DOHH2 (cell line): ENCODE data around the gene CCL19.

Experiments used
- H3F3A ChIP-seq: fragments of 200-600 bp; sonication (generic), shearing (Covaris generic); 2 replicates; pipeline ENCODE4 v1.6.0; 2016; ENCODE audit warnings: antibody characterized with exemption, mild to moderate bottlenecking; ENCODE audit not compliant: control insufficient read depth, insufficient read depth
- H3K27ac ChIP-seq: fragments of 200-600 bp; sonication (generic); 2 replicates; pipeline ENCODE4 v1.5.1; 2014; ENCODE audit warnings: low read depth, mild to moderate bottlenecking, low read length, moderate library complexity
- H3K27me3 ChIP-seq: fragments of 200-600 bp; sonication (generic); 2 replicates; pipeline ENCODE4 v1.6.1; 2014; ENCODE audit warnings: mild to moderate bottlenecking, low read length, mixed read lengths; ENCODE audit not compliant: control insufficient read depth
- H3K36me3 ChIP-seq: fragments of 200-600 bp; sonication (generic); 2 replicates; pipeline ENCODE4 v1.6.1; 2014; ENCODE audit warnings: mild to moderate bottlenecking, low read length, moderate library complexity, mixed read lengths; ENCODE audit not compliant: control insufficient read depth
- H3K4me1 ChIP-seq: fragments of 200-600 bp; sonication (generic); 2 replicates; pipeline ENCODE4 v1.6.1; 2014; ENCODE audit warnings: mild to moderate bottlenecking, low read length, mixed read lengths; ENCODE audit not compliant: control insufficient read depth
- H3K4me2 ChIP-seq: fragments of 200-600 bp; sonication (generic); 2 replicates; pipeline ENCODE4 v1.6.0; 2014; ENCODE audit warnings: mild to moderate bottlenecking, low read length, moderate library complexity
- H3K4me3 ChIP-seq: fragments of 200-600 bp; sonication (generic); 2 replicates; pipeline ENCODE4 v1.5.1; 2014; ENCODE audit warnings: mild to moderate bottlenecking, low read length, mixed read lengths
- H3K79me2 ChIP-seq: fragments of 200-600 bp; sonication (generic); 2 replicates; pipeline ENCODE4 v1.6.1; 2014; ENCODE audit warnings: mild to moderate bottlenecking, low read length, mixed read lengths; ENCODE audit not compliant: control insufficient read depth
- H3K9me2 ChIP-seq: fragments of 200-600 bp; sonication (generic); replicated peaks from 2 replicates; pipeline ENCODE4 v1.6.1; 2014; ENCODE audit warnings: mild to moderate bottlenecking, low read length, mixed read lengths; ENCODE audit not compliant: control insufficient read depth
- H3K9me3 ChIP-seq: fragments of 200-600 bp; sonication (generic); 2 replicates; pipeline ENCODE4 v1.6.1; 2014; ENCODE audit warnings: antibody characterized with exemption, low read length, mixed read lengths; ENCODE audit not compliant: control insufficient read depth, insufficient read depth
- H4K20me1 ChIP-seq: fragments of 200-600 bp; sonication (generic); 2 replicates; pipeline ENCODE4 v1.6.0; 2014; ENCODE audit warnings: low read depth, mild to moderate bottlenecking, antibody characterized with exemption, low read length, moderate library complexity; ENCODE audit not compliant: control insufficient read depth, insufficient read depth
- CTCF ChIP-seq: fragments of 200-600 bp; sonication (generic); IDR thresholded peaks from one replicate; pipeline ENCODE4 v1.5.1; 2014; ENCODE audit warnings: antibody characterized with exemption, mild to moderate bottlenecking, low read depth, low read length; ENCODE audit not compliant: poor library complexity, severe bottlenecking
- EZH2phosphoT487 ChIP-seq: fragments of 200-600 bp; sonication (generic); IDR thresholded peaks from 2 replicates; pipeline ENCODE4 v1.6.1; 2017; ENCODE audit warnings: borderline replicate concordance, mild to moderate bottlenecking, antibody characterized with exemption, low read length, moderate library complexity, mixed read lengths

The CCL19 gene

GRCh38 chr9:34719021-34719768 lies 28.1 kb upstream of the CCL19 start:
- Histone ChIP-seq H3K27ac (no peak overlapping the region), H3K4me3 (no peak overlapping the region), H3K9me2 (no peaks in the 10 kb centered on the region), H3K4me1 (no peaks in the 10 kb centered on the region), H4K20me1 (no peaks in the 10 kb centered on the region), H3K36me3 (no peaks in the 10 kb centered on the region), H3K79me2 (no peaks in the 10 kb centered on the region), H3K9me3 (no peaks in the 10 kb centered on the region), H3K4me2 (no peak overlapping the region), H3F3A (no peaks in the 10 kb centered on the region), H3K27me3 (peaks cover 25% of the 10 kb centered on the region)
- TF ChIP-seq EZH2phosphoT487 = no peak
- no peak for TF ChIP-seq CTCF

GRCh38 chr9:34717996-34718614 lies 27.0 kb upstream of the CCL19 start:
- no peaks in the 10 kb centered on the region for H3K36me3 ChIP-seq
- no peak overlapping the region for H3K4me2 ChIP-seq
- peaks cover 35% of the 10 kb centered on the region for H3K27me3 ChIP-seq
- H4K20me1 ChIP-seq = no peaks in the 10 kb centered on the region
- no peaks in the 10 kb centered on the region for H3K79me2 ChIP-seq
- no peak overlapping the region for H3K27ac ChIP-seq
- TF ChIP-seq CTCF (no peak), EZH2phosphoT487 (no peak)
- H3F3A ChIP-seq = no peaks in the 10 kb centered on the region
- H3K4me3 ChIP-seq = no peak overlapping the region
- H3K4me1 ChIP-seq = no peaks in the 10 kb centered on the region
- H3K9me2 ChIP-seq = no peaks in the 10 kb centered on the region
- H3K9me3 ChIP-seq = no peaks in the 10 kb centered on the region

DNA sequence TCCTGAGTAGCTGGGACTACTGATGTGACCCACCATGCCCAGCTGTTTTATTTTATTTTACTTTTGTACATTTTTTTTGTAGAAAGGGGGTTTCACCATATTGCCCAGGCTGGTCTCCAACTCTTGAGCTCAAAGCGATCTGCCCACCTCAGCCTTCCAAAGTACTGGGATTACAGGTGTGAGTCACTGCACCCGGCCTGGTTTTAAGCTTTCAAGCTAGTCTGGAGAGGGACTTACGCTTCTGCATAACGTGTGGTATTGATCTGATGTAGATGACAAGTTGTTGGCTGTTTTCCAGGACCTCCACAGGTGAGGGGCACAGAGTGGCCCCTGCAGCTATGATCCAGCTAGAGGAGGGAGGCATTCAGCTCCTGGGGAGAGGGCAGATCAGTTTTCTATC lies 25.6 kb upstream of the CCL19 start:
- H3K36me3 ChIP-seq = no peaks in the 10 kb centered on the region
- no peaks in the 10 kb centered on the region for H3K9me3 ChIP-seq
- H3K4me3 ChIP-seq = no peak overlapping the region
- H3K9me2 ChIP-seq = no peaks in the 10 kb centered on the region
- no peak for TF ChIP-seq EZH2phosphoT487
- no peak for TF ChIP-seq CTCF
- H4K20me1 ChIP-seq = no peaks in the 10 kb centered on the region
- H3K27me3 ChIP-seq = peaks cover 42% of the 10 kb centered on the region
- no peak overlapping the region for H3K27ac ChIP-seq
- H3K4me2 ChIP-seq = no peak overlapping the region
- no peaks in the 10 kb centered on the region for H3F3A ChIP-seq
- H3K4me1 ChIP-seq = no peaks in the 10 kb centered on the region
- H3K79me2 ChIP-seq = no peaks in the 10 kb centered on the region
